ENCODE data around the gene ROCK1. TPM values are rescaled to one million over a fixed set of nuclear protein-coding genes. Genes with fewer than 3 reads are reported as not detected.
A peak's percentile ranks its signal among the peaks of the same experiment; 100 is the strongest.

Gene ROCK1
- total and polyA plus RNA-seq, 9 of the 15 experiments (the other 6 are each of a cell fraction or from before 2014, with no cell fraction given), result 7.4 to 28.6 (median 17.7) TPM

DNA sequence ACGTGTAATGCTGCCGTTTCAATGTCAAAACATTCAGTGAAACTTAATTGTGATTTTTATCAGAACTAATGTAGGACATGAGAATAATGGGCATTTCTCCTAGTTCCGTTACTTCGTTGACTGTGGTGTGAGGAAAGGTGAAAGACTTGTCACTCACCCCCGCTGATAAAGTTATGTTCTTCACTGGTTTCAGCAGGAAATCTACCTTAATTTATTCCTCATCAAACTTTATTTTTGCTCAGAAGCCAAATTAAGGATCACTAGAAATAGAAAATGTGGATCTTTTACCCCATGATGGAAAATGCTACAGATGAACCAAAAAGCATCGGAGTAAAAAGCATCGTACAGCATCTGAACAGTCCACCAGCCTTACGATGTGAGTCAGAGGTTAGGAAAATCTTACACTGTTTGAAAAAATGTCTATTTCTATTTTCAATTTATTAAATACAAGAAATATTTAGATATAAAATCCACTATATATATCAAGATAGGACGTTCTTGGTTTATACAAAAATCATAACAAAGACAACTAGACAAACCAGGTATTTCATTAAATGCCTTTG is 1.0 kb upstream of the ROCK1 start:
- Histone ChIP-seq H4K20me1 (replicated peaks; ENCODE audit: control insufficient read depth, insufficient read depth, low read length) (peaks cover 18% of the 10 kb centered on the region), H3K27ac (ENCODE audit: extremely low read depth, low read depth, low read length) (no peak overlapping the region), H3K79me2 (ENCODE audit: control insufficient read depth, insufficient read depth, low read length) (peaks cover 39% of the 10 kb centered on the region), H3K9ac (ENCODE audit: insufficient read depth in 1 of 2, low read depth in 2 of 2, low read length in 2 of 2) (peak overlapping the region in 1 of 2 experiments; percentile 55; a peak in 2 of 4 replicates), H3K36me3 (ENCODE audit: control insufficient read depth, insufficient read depth, low read length) (no peaks in the 10 kb centered on the region; the same call in 2 of the 3 replicates), H3K9me3 (replicated peaks; ENCODE audit: control insufficient read depth, insufficient read depth, low read depth, low read length) (no peaks in the 10 kb centered on the region), H3K9me1 (ENCODE audit: control insufficient read depth, insufficient read depth, low read length) (no peaks in the 10 kb centered on the region), H3K27me3 (ENCODE audit: control insufficient read depth in 2 of 2, insufficient read depth in 2 of 2, low read length in 2 of 2) (no peaks in the 10 kb centered on the region), H3K4me2 (ENCODE audit: insufficient read depth, low read length) (peak overlapping the region; percentile 86), H3K4me1 (replicated peaks in 1 of 2; ENCODE audit: control insufficient read depth in 2 of 2, insufficient read depth in 2 of 2, low read length in 2 of 2) (peaks cover 7 to 15% of the 10 kb centered on the region in 2 experiments; a peak in 3 of 5 replicates), H3K4me3 (peak overlapping the region; percentile 60), H2AFZ (ENCODE audit: low read depth, low read length) (peak overlapping the region; percentile 97)
- CTCF ChIA-PET (ENCODE audit: low intra/inter-chr PET ratio), result no interaction called here
- TF ChIP-seq JUNB (CRISPR knock-in tag; conservative IDR thresholded peaks at IDR 0.05) (no peak), GTF2A2 (tag; IDR thresholded peaks at IDR 0.05) (peak; percentile 30; the same call in 1 of the 2 replicates)
- no TSS peak for BruUV-seq (replicated peaks)
- FAIRE-seq, result peak; percentile 26
- in situ Hi-C loops (cut with MboI), result no loop called here
- POLR2A ChIA-PET, result interaction anchor here (0.6 to 1.1 kb wide), 3 partner anchors 22 to 267 kb away, joined by 3 read pairs; no protein-coding TSS in a partner anchor
- no peak for ATAC-seq
- DNase-seq (ENCODE audit: extremely low read depth in 1 of 4, low spot score in 3 of 4), result peak in 1 of 4 experiments; percentile 9
- 10% methylated on average over 9 of the region's 9 CpGs for WGBS (ENCODE audit: insufficient coverage, low coverage, missing lambda C conversion rate)
- intact Hi-C loops (cut with micrococcal nuclease), result loop anchor here (5.0 kb wide), 1 partner anchor 60 kb away; no protein-coding TSS in a partner anchor

DNA sequence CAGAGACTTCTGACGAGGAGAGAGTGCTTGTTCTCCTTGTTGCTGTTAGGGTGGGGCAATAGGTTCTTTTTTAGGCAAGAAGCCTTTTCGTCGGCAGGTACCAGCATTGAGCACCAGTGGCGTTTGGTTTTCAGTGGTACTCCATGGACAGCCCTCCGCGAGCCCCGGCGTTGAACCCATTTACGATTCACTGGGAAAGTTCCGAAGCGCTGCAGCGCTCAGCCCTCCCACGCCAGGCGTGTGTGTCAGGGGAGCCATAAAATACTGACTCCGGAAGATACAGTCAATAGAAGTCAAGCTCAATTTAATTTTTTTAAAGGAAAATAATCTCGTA is 494 bp upstream of the ROCK1 start:
- peaks cover 7 to 15% of the 10 kb centered on the region in 2 experiments; a peak in 2 of 5 replicates for H3K4me1 ChIP-seq (replicated peaks in 1 of 2; ENCODE audit: control insufficient read depth in 2 of 2, insufficient read depth in 2 of 2, low read length in 2 of 2)
- in situ Hi-C loops (cut with MboI) (no loop called here), intact Hi-C loops (cut with micrococcal nuclease) (loop anchor here (5.0 kb wide), 1 partner anchor 60 kb away; no protein-coding TSS in a partner anchor)
- DNase-seq (ENCODE audit: extremely low read depth in 1 of 4, low spot score in 3 of 4) (no peak), ATAC-seq (peak; percentile 27), FAIRE-seq (no peak)
- H3K79me2 ChIP-seq (ENCODE audit: control insufficient read depth, insufficient read depth, low read length), result peaks cover 44% of the 10 kb centered on the region
- no peaks in the 10 kb centered on the region for H3K9me3 ChIP-seq (replicated peaks; ENCODE audit: control insufficient read depth, insufficient read depth, low read depth, low read length)
- H3K4me3 ChIP-seq, result peak overlapping the region; percentile 60
- POLR2A ChIA-PET, result interaction anchor here (0.9 to 1.1 kb wide), 3 partner anchors 12 to 135 kb away, joined by 3 read pairs; no protein-coding TSS in a partner anchor
- no peaks in the 10 kb centered on the region for H3K27me3 ChIP-seq (ENCODE audit: control insufficient read depth in 2 of 2, insufficient read depth in 2 of 2, low read length in 2 of 2)
- WGBS (ENCODE audit: insufficient coverage, low coverage, missing lambda C conversion rate), result under 1% methylated on average over 16 of the region's 16 CpGs
- TSS peak; percentile 93 for BruUV-seq (replicated peaks)
- no peaks in the 10 kb centered on the region; the same call in 2 of the 3 replicates for H3K36me3 ChIP-seq (ENCODE audit: control insufficient read depth, insufficient read depth, low read length)
- H4K20me1 ChIP-seq (replicated peaks; ENCODE audit: control insufficient read depth, insufficient read depth, low read length), result peaks cover 20% of the 10 kb centered on the region
- peak overlapping the region; percentile 86 for H3K4me2 ChIP-seq (ENCODE audit: insufficient read depth, low read length)
- no peaks in the 10 kb centered on the region for H3K9me1 ChIP-seq (ENCODE audit: control insufficient read depth, insufficient read depth, low read length)
- H3K9ac ChIP-seq (ENCODE audit: insufficient read depth in 1 of 2, low read depth in 2 of 2, low read length in 2 of 2), result peak overlapping the region; percentile 55 to 86
- H3K27ac ChIP-seq (ENCODE audit: extremely low read depth, low read depth, low read length), result peak overlapping the region; percentile 45; the same call in 2 of the 3 replicates
- CTCF ChIA-PET (ENCODE audit: low intra/inter-chr PET ratio), result no interaction called here
- peak overlapping the region; percentile 97 for H2AFZ ChIP-seq (ENCODE audit: low read depth, low read length)
- TF ChIP-seq MEIS2 (IDR thresholded peaks at IDR 0.05; ENCODE audit: partially characterized antibody) (no peak), CTBP1 (IDR thresholded peaks at IDR 0.05; ENCODE audit: borderline replicate concordance) (0 out of 2 replicates have a peak, but pooled peaks have one; percentile 8), CTCFL (IDR thresholded peaks at IDR 0.05; ENCODE audit: borderline replicate concordance, insufficient read depth, low read depth, low read length, poor library complexity, severe bottlenecking) (no peak), SAP30 (IDR thresholded peaks at IDR 0.05; ENCODE audit: borderline replicate concordance, insufficient read depth, low read depth, low read length, poor library complexity, severe bottlenecking) (peak; percentile 30), CXXC5 (CRISPR knock-in tag; IDR thresholded peaks at IDR 0.05) (0 out of 2 replicates have a peak, but pooled peaks have one; percentile 13), NR2F6 (CRISPR knock-in tag; IDR thresholded peaks at IDR 0.05) (no peak), RBM15 (IDR thresholded peaks at IDR 0.05; ENCODE audit: insufficient read depth, low read length) (no peak), EGR1 (conservative IDR thresholded peaks at IDR 0.05) (peak; percentile 43; the same call in 1 of the 2 replicates)
